HepG2 (cell line): ENCODE data around the gene ZNF669.

Experiments used
- CREB1 ChIP-seq, 2 experiments: fragments of 450-650 bp in 1 of 2; IDR thresholded peaks; 2 replicates each; pipeline ENCODE4 v1.6.1; 2016 to 2017; ENCODE audit warnings: control low read depth in 1 of 2, mild to moderate bottlenecking in 1 of 2, missing compliant biosample characterization in 1 of 2, missing genetic modification characterization in 1 of 2
- FOXP4 ChIP-seq: sonication (generic); formaldehyde crosslinking; IDR thresholded peaks from 2 replicates; pipeline ENCODE4 v1.4.0; 2020; ENCODE audit warnings: missing genetic modification reagents
- JUN ChIP-seq: sonication (generic); formaldehyde crosslinking; IDR thresholded peaks from 2 replicates; pipeline ENCODE4 v1.4.0; 2020; ENCODE audit warnings: mild to moderate bottlenecking, missing genetic modification reagents
- KLF6 ChIP-seq: IDR thresholded peaks from 2 replicates; pipeline ENCODE4 v1.8.0; 2016; ENCODE audit warnings: missing biosample characterization, missing genetic modification reagents
- NFYB ChIP-seq: sonication (generic); formaldehyde crosslinking; IDR thresholded peaks from 2 replicates; pipeline ENCODE4 v1.4.0; 2020; ENCODE audit warnings: missing genetic modification reagents
- POLR2A ChIP-seq, 2 experiments: IDR thresholded peaks; 2 replicates each; pipeline ENCODE4 v1.6.1; 2011; ENCODE audit warnings: low read depth in 2 of 2, low read length in 2 of 2, mild to moderate bottlenecking in 1 of 2, moderate library complexity in 1 of 2; ENCODE audit not compliant: insufficient read depth in 1 of 2
- POLR2AphosphoS2 ChIP-seq: IDR thresholded peaks from 2 replicates; pipeline ENCODE4 v1.6.1; 2011; ENCODE audit warnings: low read depth, low read length, improper control_type of control experiment
- SP2 ChIP-seq: sonication (generic); formaldehyde crosslinking; IDR thresholded peaks from 2 replicates; pipeline ENCODE4 v1.5.1; 2020; ENCODE audit warnings: mild to moderate bottlenecking, missing genetic modification reagents
- ZNF569 ChIP-seq: sonication (generic); formaldehyde crosslinking; IDR thresholded peaks from 2 replicates; pipeline ENCODE4 v1.5.0; 2020; ENCODE audit warnings: mild to moderate bottlenecking, missing genetic modification reagents, moderate library complexity, borderline replicate concordance
- ZNF75D ChIP-seq: sonication (generic); formaldehyde crosslinking; IDR thresholded peaks from 2 replicates; pipeline ENCODE4 v1.8.1; 2023; ENCODE audit warnings: missing genetic modification reagents, mild to moderate bottlenecking, borderline replicate concordance

- TF ChIP-seq ZNF569 (no peak), CREB1 (IDR thresholded peaks at IDR 0.05) (no peak), CREB1 (CRISPR knock-in tag; IDR thresholded peaks at IDR 0.05) (no peak), ZNF75D (CRISPR knock-in tag) (no peak), NFYB (CRISPR knock-in tag) (no peak), POLR2A (IDR thresholded peaks at IDR 0.05; ENCODE audit: insufficient read depth in 1 of 2, low read depth in 2 of 2, low read length in 2 of 2) (no peak), POLR2AphosphoS2 (no peak), KLF6 (no peak), JUN (CRISPR knock-in tag) (no peak), FOXP4 (CRISPR knock-in tag) (no peak), SP2 (no peak)
Observed at GRCh38 chr1:247102381-247102780, 1.8 kb downstream of the ZNF669 start.
